Hematopoietic multipotent progenitor cell treated with erythropoietin and hydrocortisone succinate and interleukin-3 and kit ligand, for 6 days (in vitro differentiated cells): ENCODE data around the gene FLACC1.
A peak's percentile ranks its signal among the peaks of the same experiment; 100 is the strongest.

Experiments
- DNase-seq: peaks from one replicate; pipeline ENCODE4 v3.0.0-alpha.2; 2015

FLACC1 gene

GRCh38 chr2:201249889-201250288 is 107.3 kb downstream of the FLACC1 start:
- peak; percentile 57 for DNase-seq

DNA sequence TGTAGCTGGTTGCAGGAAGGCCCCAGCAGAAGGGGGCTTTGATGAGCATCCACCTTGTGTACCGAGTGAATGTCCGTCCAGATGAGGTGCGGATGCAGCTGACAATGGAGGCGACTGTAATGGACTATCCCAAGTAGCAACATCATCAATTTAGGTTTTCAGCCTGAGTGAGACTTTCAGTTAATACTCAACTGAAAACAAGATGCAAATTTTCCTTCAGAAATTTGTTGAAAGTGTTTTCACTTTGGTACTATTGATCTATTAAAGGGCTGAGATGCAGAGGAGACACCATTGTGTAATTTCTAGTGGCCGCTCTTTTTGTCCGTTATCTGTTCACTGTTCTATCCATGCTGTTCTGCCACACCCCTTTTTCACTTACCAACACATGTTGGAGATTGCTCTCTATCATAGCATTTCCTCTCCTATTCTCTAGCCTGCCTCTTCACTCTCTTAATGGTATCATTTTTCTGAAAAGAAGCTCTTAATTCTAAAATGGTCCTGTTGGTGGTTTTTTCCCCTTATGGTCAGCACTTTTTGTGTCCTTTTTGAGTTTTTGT is 108.8 kb downstream of the FLACC1 start:
- peak; percentile 89 for DNase-seq

DNA sequence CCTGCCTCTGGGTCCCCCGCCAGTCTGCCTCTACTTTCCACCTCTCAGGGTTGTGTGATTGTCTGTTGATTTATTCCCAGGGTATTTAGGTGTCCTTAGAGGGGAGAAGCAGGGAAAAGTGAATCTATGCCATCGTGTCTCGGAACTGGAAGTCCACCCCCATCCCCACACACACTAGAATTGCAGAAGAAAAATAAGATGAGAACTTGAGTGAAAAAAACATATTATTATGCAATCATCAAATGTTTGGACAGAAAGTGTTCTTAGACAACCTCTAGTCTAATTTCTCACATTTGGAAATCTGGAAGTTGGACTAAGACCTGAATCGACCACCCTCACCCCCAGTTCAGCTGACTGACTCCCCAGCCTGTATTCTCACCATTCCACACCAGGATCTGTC is 110.9 kb downstream of the FLACC1 start:
- DNase-seq = no peak

DNA sequence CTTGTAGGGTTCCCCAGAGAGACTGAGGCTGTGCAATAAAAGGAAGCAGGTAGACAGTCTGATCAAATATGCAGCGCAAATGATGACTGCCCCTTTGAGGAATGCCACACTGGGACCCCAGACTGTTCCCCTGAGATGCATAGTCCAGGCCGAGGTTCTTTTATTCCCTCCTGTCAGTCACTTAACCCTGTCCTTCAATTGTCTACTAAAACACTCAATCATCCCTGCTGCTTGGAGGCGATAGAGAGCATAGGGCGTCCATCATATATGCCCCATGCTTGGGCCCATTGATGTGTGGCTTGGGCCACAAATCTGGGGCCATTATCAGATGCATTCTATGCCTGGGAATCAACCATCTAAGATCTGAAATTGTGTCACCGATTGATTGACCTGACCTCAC is 112.3 kb downstream of the FLACC1 start:
- DNase-seq = no peak

DNA sequence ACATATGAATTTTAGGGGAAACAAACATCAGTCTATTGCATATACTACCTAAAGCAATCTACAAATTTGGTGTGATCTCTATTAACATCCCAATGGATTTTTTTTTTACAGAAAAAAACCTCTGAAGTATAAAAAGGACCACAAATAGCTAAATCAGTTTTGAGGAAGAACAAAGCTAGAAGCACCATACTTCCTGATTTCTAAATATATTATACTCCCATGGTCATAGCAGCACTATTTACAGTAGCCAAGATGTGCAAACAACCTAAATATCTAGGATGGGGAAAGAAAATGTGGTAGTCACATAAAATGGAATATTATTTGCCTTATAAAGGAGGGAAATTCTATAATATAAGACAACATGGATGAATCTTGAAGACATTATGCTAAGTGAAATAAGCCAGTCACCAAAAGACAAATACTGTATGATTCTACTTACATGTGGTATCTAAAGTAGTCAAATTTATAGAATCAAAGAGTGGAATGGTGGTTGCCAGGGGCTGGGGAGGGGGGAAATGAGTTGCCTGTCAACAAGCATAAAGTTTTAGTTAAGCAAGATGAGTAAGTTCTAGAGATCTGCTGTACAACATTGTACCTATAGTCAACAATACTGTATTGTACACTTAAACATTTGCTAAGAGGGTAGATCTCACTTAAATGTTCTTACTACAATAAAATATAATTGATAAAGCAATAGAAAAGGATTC is 114.4 kb downstream of the FLACC1 start:
- DNase-seq = no peak

- peak; percentile 31 for DNase-seq
These were observed 117.8 kb downstream of the FLACC1 start for GRCh38 chr2:201239167-201239935.
